ENCODE measurements around the gene RPL39.
A peak's percentile ranks its signal among the peaks of the same experiment; 100 is the strongest.

DNA sequence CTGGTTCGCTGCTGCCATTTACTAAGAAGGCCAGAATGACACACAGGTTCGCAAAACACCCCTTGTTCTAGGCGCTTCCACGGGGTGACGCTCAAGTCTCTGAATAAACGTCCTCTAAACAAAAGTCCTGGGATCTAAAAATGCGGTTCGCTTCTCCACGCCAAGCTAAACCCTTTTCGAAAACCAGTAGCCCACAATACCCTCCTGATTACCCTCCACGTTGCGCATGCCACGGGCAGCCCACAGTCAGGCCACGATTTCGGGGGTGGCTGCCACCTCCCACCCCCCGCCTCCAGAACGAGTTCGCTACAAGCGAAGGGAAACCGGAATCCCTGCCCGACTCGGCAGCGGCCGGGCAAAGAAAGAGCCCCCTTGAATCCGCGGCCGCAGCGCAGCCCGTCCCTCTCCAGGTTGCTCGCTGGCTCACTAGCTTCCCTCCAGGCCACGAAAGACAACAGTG is 423 bp downstream of the RPL39 start:
- TF ChIP-seq, protein P1, sequence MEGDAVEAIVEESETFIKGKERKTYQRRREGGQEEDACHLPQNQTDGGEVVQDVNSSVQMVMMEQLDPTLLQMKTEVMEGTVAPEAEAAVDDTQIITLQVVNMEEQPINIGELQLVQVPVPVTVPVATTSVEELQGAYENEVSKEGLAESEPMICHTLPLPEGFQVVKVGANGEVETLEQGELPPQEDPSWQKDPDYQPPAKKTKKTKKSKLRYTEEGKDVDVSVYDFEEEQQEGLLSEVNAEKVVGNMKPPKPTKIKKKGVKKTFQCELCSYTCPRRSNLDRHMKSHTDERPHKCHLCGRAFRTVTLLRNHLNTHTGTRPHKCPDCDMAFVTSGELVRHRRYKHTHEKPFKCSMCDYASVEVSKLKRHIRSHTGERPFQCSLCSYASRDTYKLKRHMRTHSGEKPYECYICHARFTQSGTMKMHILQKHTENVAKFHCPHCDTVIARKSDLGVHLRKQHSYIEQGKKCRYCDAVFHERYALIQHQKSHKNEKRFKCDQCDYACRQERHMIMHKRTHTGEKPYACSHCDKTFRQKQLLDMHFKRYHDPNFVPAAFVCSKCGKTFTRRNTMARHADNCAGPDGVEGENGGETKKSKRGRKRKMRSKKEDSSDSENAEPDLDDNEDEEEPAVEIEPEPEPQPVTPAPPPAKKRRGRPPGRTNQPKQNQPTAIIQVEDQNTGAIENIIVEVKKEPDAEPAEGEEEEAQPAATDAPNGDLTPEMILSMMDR (IDR thresholded peaks at IDR 0.05; ENCODE audit: poor library complexity, severe bottlenecking): peak; percentile 35
- no peak for TF ChIP-seq EZH2 (IDR thresholded peaks at IDR 0.05; ENCODE audit: borderline replicate concordance, insufficient read depth, low read length, poor library complexity, severe bottlenecking)
- TF ChIP-seq, protein P2, sequence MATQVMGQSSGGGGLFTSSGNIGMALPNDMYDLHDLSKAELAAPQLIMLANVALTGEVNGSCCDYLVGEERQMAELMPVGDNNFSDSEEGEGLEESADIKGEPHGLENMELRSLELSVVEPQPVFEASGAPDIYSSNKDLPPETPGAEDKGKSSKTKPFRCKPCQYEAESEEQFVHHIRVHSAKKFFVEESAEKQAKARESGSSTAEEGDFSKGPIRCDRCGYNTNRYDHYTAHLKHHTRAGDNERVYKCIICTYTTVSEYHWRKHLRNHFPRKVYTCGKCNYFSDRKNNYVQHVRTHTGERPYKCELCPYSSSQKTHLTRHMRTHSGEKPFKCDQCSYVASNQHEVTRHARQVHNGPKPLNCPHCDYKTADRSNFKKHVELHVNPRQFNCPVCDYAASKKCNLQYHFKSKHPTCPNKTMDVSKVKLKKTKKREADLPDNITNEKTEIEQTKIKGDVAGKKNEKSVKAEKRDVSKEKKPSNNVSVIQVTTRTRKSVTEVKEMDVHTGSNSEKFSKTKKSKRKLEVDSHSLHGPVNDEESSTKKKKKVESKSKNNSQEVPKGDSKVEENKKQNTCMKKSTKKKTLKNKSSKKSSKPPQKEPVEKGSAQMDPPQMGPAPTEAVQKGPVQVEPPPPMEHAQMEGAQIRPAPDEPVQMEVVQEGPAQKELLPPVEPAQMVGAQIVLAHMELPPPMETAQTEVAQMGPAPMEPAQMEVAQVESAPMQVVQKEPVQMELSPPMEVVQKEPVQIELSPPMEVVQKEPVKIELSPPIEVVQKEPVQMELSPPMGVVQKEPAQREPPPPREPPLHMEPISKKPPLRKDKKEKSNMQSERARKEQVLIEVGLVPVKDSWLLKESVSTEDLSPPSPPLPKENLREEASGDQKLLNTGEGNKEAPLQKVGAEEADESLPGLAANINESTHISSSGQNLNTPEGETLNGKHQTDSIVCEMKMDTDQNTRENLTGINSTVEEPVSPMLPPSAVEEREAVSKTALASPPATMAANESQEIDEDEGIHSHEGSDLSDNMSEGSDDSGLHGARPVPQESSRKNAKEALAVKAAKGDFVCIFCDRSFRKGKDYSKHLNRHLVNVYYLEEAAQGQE (IDR thresholded peaks at IDR 0.05; ENCODE audit: borderline replicate concordance): no peak
- no peak for TF ChIP-seq EP300 (conservative IDR thresholded peaks at IDR 0.05; ENCODE audit: poor library complexity, severe bottlenecking)
- TF ChIP-seq POLR2AphosphoS5 (IDR thresholded peaks at IDR 0.05): no peak
- TF ChIP-seq TAF1 (IDR thresholded peaks at IDR 0.05; ENCODE audit: low read depth): no peak
- peak; percentile 30 for TF ChIP-seq RAD21 (conservative IDR thresholded peaks at IDR 0.05)
- no peak for TF ChIP-seq SMC3 (conservative IDR thresholded peaks at IDR 0.05; ENCODE audit: poor library complexity)

All from neural cell (in vitro differentiated cells).